VCaP (cell line): ENCODE data around the gene CDH4.

ENCODE experiments used
- H3K27ac ChIP-seq: fragments of 450-650 bp; 2 replicates; pipeline ENCODE4 v1.5.1; 2017
- TF ChIP-seq, protein P1 (sequence below): fragments of 450-650 bp; conservative IDR thresholded peaks from 2 replicates; pipeline ENCODE4 v1.5.1; 2017; ENCODE audit warnings: mild to moderate bottlenecking, moderate library complexity

CDH4 gene

GRCh38 chr20:61954276-61955021, 702.4 kb downstream of the CDH4 start:
- TF ChIP-seq, protein P1, sequence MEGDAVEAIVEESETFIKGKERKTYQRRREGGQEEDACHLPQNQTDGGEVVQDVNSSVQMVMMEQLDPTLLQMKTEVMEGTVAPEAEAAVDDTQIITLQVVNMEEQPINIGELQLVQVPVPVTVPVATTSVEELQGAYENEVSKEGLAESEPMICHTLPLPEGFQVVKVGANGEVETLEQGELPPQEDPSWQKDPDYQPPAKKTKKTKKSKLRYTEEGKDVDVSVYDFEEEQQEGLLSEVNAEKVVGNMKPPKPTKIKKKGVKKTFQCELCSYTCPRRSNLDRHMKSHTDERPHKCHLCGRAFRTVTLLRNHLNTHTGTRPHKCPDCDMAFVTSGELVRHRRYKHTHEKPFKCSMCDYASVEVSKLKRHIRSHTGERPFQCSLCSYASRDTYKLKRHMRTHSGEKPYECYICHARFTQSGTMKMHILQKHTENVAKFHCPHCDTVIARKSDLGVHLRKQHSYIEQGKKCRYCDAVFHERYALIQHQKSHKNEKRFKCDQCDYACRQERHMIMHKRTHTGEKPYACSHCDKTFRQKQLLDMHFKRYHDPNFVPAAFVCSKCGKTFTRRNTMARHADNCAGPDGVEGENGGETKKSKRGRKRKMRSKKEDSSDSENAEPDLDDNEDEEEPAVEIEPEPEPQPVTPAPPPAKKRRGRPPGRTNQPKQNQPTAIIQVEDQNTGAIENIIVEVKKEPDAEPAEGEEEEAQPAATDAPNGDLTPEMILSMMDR, result no peak
- H3K27ac ChIP-seq, result no peak overlapping the region

- no peak overlapping the region for H3K27ac ChIP-seq
- TF ChIP-seq, protein P1, result no peak
Observed at GRCh38 chr20:61955668-61956395, 703.8 kb downstream of the CDH4 start.

GRCh38 chr20:61956396-61957342, 704.6 kb downstream of the CDH4 start:
- TF ChIP-seq, protein P1, result no peak
- H3K27ac ChIP-seq, result no peak overlapping the region

GRCh38 chr20:61957961-61958715, 706.1 kb downstream of the CDH4 start:
- no peak overlapping the region for H3K27ac ChIP-seq
- TF ChIP-seq, protein P1, result no peak

DNA sequence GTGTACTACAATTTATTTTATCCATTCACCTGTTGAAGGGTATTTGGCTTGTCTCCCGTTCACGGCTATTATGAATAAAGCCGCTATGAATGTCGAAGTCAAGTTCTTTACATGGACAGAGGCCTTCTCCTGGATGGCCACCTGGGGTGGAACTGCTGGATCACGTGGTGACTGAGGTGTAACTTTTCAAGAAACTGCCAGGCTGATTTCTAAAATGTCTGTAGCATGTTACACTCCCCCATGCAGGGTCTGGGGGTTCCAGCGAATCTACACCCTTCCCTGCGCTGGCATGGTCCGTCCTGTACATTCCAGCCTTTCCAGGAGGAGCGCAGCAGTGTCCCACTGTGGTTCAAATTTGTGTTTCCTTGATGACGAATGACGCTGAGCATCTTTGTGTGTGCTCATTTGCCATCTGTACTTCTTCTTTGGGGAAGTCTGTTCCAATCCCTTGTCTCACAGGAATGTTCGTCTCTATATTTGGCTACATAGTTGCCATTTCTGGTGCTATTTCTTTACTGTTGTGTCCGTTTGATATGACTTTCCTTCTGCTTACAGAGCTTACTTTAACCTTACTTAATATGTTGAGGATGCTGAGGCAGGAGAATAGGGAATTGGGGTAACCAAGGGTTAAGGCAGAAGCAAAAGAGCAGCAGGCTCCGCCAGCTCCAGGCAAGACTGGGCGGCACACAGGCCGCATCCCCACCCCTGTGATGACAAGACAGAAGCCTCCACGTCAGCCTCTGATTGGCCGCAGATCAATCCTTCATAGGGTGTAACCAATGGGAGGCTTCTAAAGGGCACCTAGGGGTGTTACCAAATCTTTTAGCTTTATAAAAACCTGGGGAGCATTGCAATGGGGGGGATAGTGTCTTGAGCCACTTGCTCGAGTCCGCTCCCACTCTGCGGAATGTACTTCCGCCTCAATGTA, 707.0 kb downstream of the CDH4 start:
- no peak overlapping the region for H3K27ac ChIP-seq
- TF ChIP-seq, protein P1, result no peak

DNA sequence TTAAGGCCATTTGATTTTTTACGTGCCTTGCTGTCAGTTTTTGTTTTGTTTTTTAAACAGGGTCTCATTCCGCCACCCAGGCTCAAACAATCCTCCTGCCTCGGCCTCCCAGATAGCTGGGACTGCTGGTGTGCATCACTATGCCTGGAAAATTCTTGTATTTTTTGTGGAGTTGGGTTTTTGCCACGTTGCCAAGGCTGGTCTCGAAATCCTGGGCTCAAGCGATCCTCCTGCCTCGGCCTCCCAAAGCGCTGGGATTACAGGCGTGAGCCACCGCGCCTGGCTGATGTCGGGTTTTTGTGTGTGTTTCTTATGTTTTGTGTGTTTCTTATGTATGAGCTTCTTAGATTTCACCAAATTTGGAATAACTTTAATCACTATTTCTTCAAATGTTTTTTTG, 708.8 kb downstream of the CDH4 start:
- H3K27ac ChIP-seq, result no peak overlapping the region
- TF ChIP-seq, protein P1, result no peak
